HG02623 (cell line): ENCODE data around the gene DTX1.
"Not testable (repeated sequence)": the region's sequence is repeated elsewhere in the genome, so short reads cannot be mapped to it uniquely, and the experiment has no call there.

Source experiments
- ATAC-seq: cut with Tn5 transposase; IDR thresholded peaks from one replicate; pipeline ENCODE4 v1.9.1; 2021; ENCODE audit warnings: moderate library complexity; ENCODE audit not compliant: unreplicated experiment

DTX1 gene

GRCh38 chr12:113135178-113136127 lies 78.9 kb downstream of the DTX1 start, which contains the start of gene RASAL1:
RASAL1 (minus strand) TSS chr12:113135761; CDS start chr12:113135462, 299 bp downstream.
- no peak for ATAC-seq

DNA sequence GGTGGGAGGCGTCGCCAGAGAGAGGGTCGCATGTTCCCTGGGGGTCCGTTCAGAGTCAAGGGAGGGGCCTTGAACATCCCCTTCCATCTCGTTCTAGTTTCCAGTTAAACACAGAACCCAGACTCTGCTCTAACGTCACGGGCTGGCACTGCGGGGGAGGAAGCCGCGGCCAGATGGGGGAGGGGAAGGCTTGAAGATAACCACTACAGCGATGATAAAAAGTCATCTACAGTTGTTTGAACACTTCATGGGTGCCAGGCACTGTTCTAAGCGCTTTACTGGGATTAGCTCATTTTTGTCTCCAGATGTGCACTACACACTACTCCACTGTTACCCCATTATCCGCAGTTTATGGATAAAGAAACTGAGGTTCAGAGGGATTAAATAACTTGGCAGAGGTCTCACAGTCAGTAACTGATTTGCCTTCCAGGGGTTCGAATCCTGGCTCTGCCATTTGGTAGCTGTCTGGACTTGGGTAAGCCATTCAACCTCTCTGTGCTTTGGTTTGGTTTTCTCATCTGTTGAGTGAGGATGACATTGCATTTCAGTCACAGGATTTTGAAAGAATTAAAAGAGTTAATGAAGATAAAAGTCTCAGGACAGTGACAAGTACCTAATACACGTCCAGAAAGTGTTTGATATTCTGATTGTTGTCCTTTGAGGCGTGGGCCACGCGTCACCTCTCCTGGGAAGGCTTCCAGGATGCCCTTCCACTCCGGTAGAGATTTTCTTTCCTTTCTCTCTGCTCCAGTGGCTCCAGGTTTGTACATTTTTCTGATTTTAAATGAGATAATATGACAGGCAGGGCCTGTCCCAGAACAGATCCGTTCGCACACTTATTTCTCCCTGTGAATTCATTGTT lies 79.8 kb downstream of the DTX1 start:
- no peak for ATAC-seq

DNA sequence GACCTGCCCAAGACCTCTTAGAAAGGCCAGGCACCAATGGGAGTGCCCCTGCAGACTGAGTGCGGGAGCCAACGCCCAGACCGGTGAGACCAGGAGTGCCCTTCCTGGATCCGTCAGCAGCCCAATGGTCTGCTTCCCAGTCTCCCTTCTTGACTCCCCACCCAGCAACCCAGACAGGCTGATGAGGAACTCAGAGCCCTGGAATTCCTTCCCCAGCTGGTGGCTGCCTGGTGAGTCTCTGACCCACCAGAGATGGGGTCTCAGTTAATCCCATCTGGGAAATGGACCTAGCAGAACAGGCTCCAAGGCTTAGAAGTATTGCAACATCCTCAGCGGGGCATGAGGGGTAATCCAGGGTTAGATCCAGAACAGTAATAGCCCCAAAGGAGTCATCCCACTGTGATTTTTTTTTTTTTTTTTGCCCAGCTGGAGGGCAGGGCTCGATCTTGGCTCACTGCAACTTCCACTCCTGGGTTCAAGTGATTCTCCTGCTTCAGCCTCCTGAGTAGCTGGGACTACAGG lies 80.5 kb downstream of the DTX1 start:
- no peak for ATAC-seq

GRCh38 chr12:113137861-113138783 lies 81.6 kb downstream of the DTX1 start:
- no peak for ATAC-seq

DNA sequence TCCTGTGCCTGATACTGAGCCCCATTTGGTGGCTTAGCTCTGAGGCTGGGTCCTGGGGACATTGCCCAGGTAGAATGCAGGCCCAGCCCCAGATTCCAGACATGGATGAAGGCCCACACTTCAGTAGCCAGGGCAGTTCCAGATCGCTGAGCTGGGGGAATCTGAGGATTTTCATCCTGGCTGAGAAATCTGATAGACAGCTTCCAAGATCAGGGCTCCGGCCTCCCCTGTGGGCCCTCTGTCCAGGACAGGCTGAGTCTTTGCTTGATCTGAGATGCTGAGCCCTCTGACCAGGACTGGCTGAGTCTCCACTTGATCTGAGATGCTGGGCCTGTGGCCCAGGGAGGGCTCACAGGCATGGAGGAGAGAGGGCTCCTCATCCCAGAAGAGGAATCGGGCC lies 82.3 kb downstream of the DTX1 start:
- no peak for ATAC-seq

DNA sequence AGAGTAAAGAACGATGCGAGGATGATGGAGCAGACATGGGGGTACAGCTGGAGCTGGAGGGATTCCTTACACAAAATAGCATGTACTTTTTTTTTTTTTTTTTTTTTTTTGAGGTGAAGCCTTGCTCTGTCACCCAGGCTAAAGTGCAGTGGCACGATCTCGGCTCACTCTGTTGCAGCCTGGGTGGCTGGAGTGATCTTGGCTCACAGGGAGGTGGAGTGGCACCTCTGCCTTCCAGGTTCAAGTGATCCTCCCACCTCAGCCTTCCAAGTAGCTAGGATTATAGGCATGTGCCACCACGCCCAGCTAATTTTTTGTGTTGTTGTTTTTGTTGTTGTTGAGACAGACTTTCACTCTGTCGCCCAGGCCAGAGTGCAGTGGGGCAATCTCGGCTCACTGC lies 84.2 kb downstream of the DTX1 start:
- ATAC-seq, result no peak

GRCh38 chr12:113141716-113142115 lies 85.2 kb downstream of the DTX1 start:
- ATAC-seq, result not testable (repeated sequence)

DNA sequence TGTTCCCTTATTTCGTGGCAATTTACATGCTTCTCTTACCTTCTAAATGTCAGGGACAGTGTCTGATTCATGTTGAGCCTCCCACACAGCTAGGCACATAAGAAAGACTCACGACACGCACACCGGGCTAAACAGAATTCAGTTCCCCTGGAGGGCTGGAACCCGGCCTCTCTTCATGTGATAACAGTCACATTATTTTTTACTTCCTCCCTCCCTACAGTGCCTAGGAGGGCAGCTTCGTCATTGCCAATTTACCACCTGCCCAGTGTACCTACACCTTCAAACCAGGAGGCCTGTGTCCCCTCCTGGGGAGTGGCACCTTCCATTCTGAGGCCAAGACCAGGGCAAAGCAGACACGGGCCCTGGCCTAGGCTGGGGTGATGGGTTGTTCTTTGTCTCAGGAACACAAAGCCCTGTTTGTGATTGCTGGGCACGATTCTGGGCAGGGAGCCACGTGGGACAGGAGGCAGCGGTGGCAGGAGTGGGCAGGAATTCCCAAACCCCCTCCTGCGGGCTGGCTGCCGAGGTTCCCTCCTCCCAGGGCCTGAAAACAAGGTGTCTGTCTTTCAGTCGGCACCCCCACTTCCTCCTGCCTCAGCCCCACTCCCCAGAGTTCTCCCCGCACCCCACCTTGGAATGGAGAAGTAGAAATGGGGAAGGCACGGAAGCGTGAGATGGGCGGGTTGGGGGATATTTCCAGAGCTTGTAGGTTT lies 85.8 kb downstream of the DTX1 start:
- no peak for ATAC-seq

DNA sequence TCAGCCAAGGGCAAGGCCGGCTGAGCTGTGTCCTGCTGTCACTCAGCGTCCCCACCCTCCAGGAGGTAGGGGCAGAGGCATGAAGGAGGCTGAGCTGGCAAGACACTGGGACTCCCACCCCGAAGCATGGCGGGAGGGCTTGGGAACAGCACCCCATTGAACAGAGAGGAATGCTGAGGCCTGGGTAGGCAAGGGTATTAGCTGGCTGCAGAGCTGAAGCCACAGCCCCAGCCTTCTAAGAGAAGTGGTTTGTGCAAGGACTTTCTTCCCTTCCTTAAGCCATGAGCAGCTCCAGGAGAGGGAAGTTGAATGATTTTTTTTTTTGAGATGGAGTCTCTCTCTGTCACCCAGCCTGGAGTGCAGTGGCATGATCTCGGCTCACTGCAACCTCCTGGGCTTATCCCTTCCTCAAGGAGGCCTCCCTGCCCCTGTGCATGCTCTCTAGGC lies 86.4 kb downstream of the DTX1 start:
- ATAC-seq, result no peak

DNA sequence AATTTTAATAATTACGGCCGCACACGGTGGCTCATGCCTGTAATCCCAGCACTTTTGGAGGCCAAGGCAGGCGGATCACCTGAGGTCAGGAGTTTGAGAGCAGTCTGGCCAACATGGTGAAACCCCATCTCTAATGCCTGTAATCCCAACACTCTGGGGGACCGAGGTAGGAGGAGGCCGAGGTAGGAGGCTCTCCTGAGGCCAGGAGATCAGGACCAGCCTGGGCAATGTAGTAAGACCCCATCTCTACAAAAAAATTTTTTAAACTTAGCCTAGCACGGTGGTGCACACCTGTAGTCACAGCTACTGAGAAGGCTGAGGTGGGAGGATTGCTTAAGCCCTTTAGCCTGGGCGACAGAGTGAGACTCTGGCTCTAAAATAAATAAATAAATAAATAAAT lies 87.4 kb downstream of the DTX1 start:
- ATAC-seq, result no peak

DNA sequence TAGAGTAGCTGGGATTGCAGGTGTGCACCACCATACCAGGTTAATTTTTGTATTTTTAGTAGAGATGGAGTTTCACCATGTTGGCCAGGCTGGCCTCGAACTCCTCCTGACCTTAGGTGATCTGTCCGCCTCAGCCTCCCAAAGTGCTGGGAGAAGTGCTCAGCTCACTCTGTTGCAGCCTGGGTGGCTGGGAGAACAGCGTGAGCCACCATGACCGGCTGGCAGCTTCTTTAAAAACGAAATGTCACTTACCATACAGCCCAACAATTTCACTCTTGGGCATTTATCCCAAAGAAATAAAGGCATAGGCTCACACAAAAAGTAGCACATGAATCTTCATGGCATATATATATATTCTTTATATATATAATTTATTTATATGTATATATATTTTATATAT lies 88.3 kb downstream of the DTX1 start:
- no peak for ATAC-seq

- ATAC-seq, result no peak
Observed at GRCh38 chr12:113145720-113146551, 89.4 kb downstream of the DTX1 start.

- ATAC-seq, result no peak
Observed at GRCh38 chr12:113146999-113147398, 90.5 kb downstream of the DTX1 start.
